HCT116 (cell line): ENCODE measurements around the gene GGPS1. TPM values are rescaled to one million over a fixed set of nuclear protein-coding genes. Genes with fewer than 3 reads are reported as not detected.

Experiments used
- ATAC-seq: fragments of 200-7000 bp; cut with Tn5 transposase; 2 replicates; pipeline ENCODE4 v1.9.1; 2020; ENCODE audit warnings: mild to moderate bottlenecking, moderate library complexity
- BruUV-seq: library from RNA; stranded (reverse); fragments of 400-500 nt; replicated peaks from 2 replicates; lab custom pipeline; 2021; lab: Mats Ljungman, UMichigan
- CTCF ChIA-PET: fragments of 300-600 bp; sonication (Branson Sonifier 250); formaldehyde crosslinking; loops from one replicate; lab custom pipeline; 2021; ENCODE audit warnings: antibody characterized with exemption; lab: Charles Lee
- POLR2A ChIA-PET: fragments of 300-600, 350-600 bp; sonication (Branson Sonifier 250); formaldehyde crosslinking; loops from one replicate; lab custom pipeline; 2021; ENCODE audit warnings: antibody characterized with exemption; lab: Charles Lee
- RAD21 ChIA-PET, 2 experiments: fragments of 300-600 bp; sonication (Branson Sonifier 250); formaldehyde crosslinking; loops; one replicate each; lab custom pipeline; 2023; ENCODE audit warnings: low total read pairs in 2 of 2; ENCODE audit not compliant: uncharacterized antibody in 2 of 2, unreplicated experiment in 2 of 2, low non-redundant PET in 1 of 2; lab: Charles Lee
- DNase-seq: peaks from one replicate; pipeline ENCODE4 v3.0.0-alpha.2; 2010; ENCODE audit warnings: low read depth, low spot score
- H2AFZ ChIP-seq: fragments of 200-600 bp; shearing (Covaris generic), sonication (generic); 2 replicates; pipeline ENCODE4 v1.6.1; 2017; ENCODE audit warnings: low read depth, mixed run types, mixed read lengths, antibody characterized with exemption, low read length; ENCODE audit not compliant: poor library complexity, severe bottlenecking
- H3K27ac ChIP-seq: 2 replicates; pipeline ENCODE4 v1.5.1; 2012; ENCODE audit warnings: low read depth, low read length
- H3K27me3 ChIP-seq: fragments of 200-600 bp; sonication (generic); 2 replicates; pipeline ENCODE4 v1.6.1; 2016; ENCODE audit warnings: mixed run types, low read length, mixed read lengths; ENCODE audit not compliant: insufficient read depth
- H3K36me3 ChIP-seq, 2 experiments: fragments of 200-500 bp in 1 of 2; fragments of 200-600 bp in 1 of 2; sonication (Bioruptor generic) in 1 of 2; sonication (generic) in 1 of 2; 2 replicates each; pipeline versions ENCODE4 v1.5.1 to v1.6.1; 2014 to 2016; ENCODE audit warnings: low read length in 2 of 2, inconsistent platforms in 1 of 2, mixed read lengths in 1 of 2, mixed run types in 1 of 2; ENCODE audit not compliant: insufficient read depth in 2 of 2, control insufficient read depth in 1 of 2
- H3K4me1 ChIP-seq, 2 experiments: fragments of 200-600 bp in 1 of 2; sonication (generic) in 1 of 2; 2 replicates each; pipeline versions ENCODE4 v1.5.1 to v1.6.1; 2012 to 2017; ENCODE audit warnings: low read length in 2 of 2, inconsistent platforms in 1 of 2, mild to moderate bottlenecking in 1 of 2, mixed read lengths in 1 of 2, mixed run types in 1 of 2, moderate library complexity in 1 of 2; ENCODE audit not compliant: insufficient read depth in 2 of 2, control insufficient read depth in 1 of 2
- H3K4me2 ChIP-seq: fragments of 200-600 bp; sonication (generic); 2 replicates; pipeline ENCODE4 v1.6.1; 2017; ENCODE audit warnings: mixed run types, low read length, mixed read lengths
- H3K4me3 ChIP-seq, 2 experiments: fragments of 200-600 bp in 1 of 2; sonication (generic) in 1 of 2; replicated peaks in 1 of 2; 2 replicates each; pipeline ENCODE4 v1.5.1; 2011 to 2016; ENCODE audit warnings: low read length in 2 of 2, control low read depth in 1 of 2, low read depth in 1 of 2, mild to moderate bottlenecking in 1 of 2, mixed read lengths in 1 of 2, mixed run types in 1 of 2
- H3K79me2 ChIP-seq: fragments of 200-600 bp; sonication (generic); 2 replicates; pipeline ENCODE4 v1.6.1; 2017; ENCODE audit warnings: mild to moderate bottlenecking, mixed run types, low read length, moderate library complexity, mixed read lengths; ENCODE audit not compliant: insufficient read depth
- H3K9ac ChIP-seq: fragments of 200-600 bp; sonication (generic); 2 replicates; pipeline ENCODE4 v1.6.1; 2016; ENCODE audit warnings: low read length, mixed read lengths
- H3K9me2 ChIP-seq: fragments of 200-600 bp; sonication (generic), shearing (Covaris generic); 2 replicates; pipeline ENCODE4 v1.6.1; 2017; ENCODE audit warnings: mixed run types, mild to moderate bottlenecking, moderate library complexity; ENCODE audit not compliant: insufficient read depth
- H3K9me3 ChIP-seq, 2 experiments: fragments of 200-500 bp in 1 of 2; fragments of 200-600 bp in 1 of 2; sonication (Bioruptor generic) in 1 of 2; sonication (generic) in 1 of 2; 2 replicates each; pipeline ENCODE4 v1.6.1; 2014 to 2017; ENCODE audit warnings: low read length in 2 of 2, mixed read lengths in 2 of 2, inconsistent platforms in 1 of 2, low read depth in 1 of 2, mild to moderate bottlenecking in 1 of 2, mixed run types in 1 of 2, moderate library complexity in 1 of 2; ENCODE audit not compliant: control insufficient read depth in 1 of 2, insufficient read depth in 1 of 2
- H4K20me1 ChIP-seq: fragments of 200-600 bp; sonication (generic), shearing (Covaris generic); 2 replicates; pipeline ENCODE4 v1.6.1; 2017; ENCODE audit warnings: mixed run types, mild to moderate bottlenecking, moderate library complexity; ENCODE audit not compliant: insufficient read depth
- ATF3 ChIP-seq: IDR thresholded peaks from 2 replicates; pipeline ENCODE4 v1.6.1; 2012
- CBX3 ChIP-seq: IDR thresholded peaks from 2 replicates; pipeline ENCODE4 v1.6.1; 2012; ENCODE audit warnings: low read depth
- CEBPB ChIP-seq: IDR thresholded peaks from 2 replicates; pipeline ENCODE4 v1.6.1; 2012; ENCODE audit warnings: low read depth
- CTCF ChIP-seq, 3 experiments: fragments of 200-600 bp in 1 of 3; sonication (generic) in 1 of 3; IDR thresholded peaks in 2 of 3; conservative IDR thresholded peaks in 1 of 3; 2 replicates each; pipeline ENCODE4 v1.5.1; 2012 to 2017; ENCODE audit warnings: low read depth in 2 of 3, low read length in 2 of 3, antibody characterized with exemption in 1 of 3, borderline replicate concordance in 1 of 3, control low read depth in 1 of 3, mild to moderate bottlenecking in 1 of 3, mixed read lengths in 1 of 3, mixed run types in 1 of 3, moderate library complexity in 1 of 3; ENCODE audit not compliant: insufficient read depth in 1 of 3
- EGR1 ChIP-seq: IDR thresholded peaks from 2 replicates; pipeline ENCODE4 v1.6.1; 2012; ENCODE audit warnings: low read depth
- EZH2 ChIP-seq: fragments of 200-600 bp; sonication (generic); IDR thresholded peaks from 2 replicates; pipeline ENCODE4 v1.6.1; 2017; ENCODE audit warnings: antibody characterized with exemption, mixed run types
- FOSL1 ChIP-seq: IDR thresholded peaks from 2 replicates; pipeline ENCODE4 v1.6.1; 2012; ENCODE audit warnings: low read depth
- MAX ChIP-seq: IDR thresholded peaks from 2 replicates; pipeline ENCODE4 v1.6.1; 2012
- POLR2A ChIP-seq: IDR thresholded peaks from 2 replicates; pipeline ENCODE4 v1.7.0; 2011; ENCODE audit warnings: borderline replicate concordance; ENCODE audit not compliant: insufficient read depth, insufficient read length; ENCODE audit errors: extremely low read depth
- POLR2AphosphoS5 ChIP-seq: IDR thresholded peaks from 2 replicates; pipeline ENCODE4 v1.6.1; 2011; ENCODE audit warnings: mild to moderate bottlenecking, low read depth, low read length, moderate library complexity
- SIN3A ChIP-seq: IDR thresholded peaks from 2 replicates; pipeline ENCODE4 v1.6.1; 2012; ENCODE audit warnings: low read depth
- SP1 ChIP-seq: IDR thresholded peaks from 2 replicates; pipeline ENCODE4 v1.6.1; 2012; ENCODE audit warnings: low read depth
- SRF ChIP-seq: IDR thresholded peaks from 2 replicates; pipeline ENCODE4 v1.6.1; 2012; ENCODE audit warnings: low read depth
- YY1 ChIP-seq: IDR thresholded peaks from 2 replicates; pipeline ENCODE4 v1.6.1; 2011; ENCODE audit warnings: low read length, low read depth, moderate library complexity, mild to moderate bottlenecking; ENCODE audit not compliant: insufficient replicate concordance; ENCODE audit errors: extremely low read depth
- ZBTB33 ChIP-seq: IDR thresholded peaks from 2 replicates; pipeline ENCODE4 v1.6.1; 2011; ENCODE audit warnings: mild to moderate bottlenecking, low read length, moderate library complexity; ENCODE audit not compliant: insufficient replicate concordance; ENCODE audit errors: extremely low read depth
- ZFX ChIP-seq: fragments of 450-650 bp; IDR thresholded peaks from 2 replicates; pipeline ENCODE4 v1.6.1; 2017
- ZNF274 ChIP-seq: fragments of 200-500 bp; sonication (Bioruptor generic); IDR thresholded peaks from 2 replicates; pipeline ENCODE4 v1.6.1; 2014; ENCODE audit warnings: mild to moderate bottlenecking, low read depth, low read length, inconsistent platforms
- intact Hi-C: fragments of 100-400 bp; cut with micrococcal nuclease; formaldehyde crosslinking; loops from 2 replicates; pipeline ENCODE4 v1.10.0; 2022
- total RNA-seq: library from RNA; stranded (reverse); gene quantifications from one replicate; pipeline ENCODE4 v1.2.1, GENCODE V29; 2021; ENCODE audit not compliant: unreplicated experiment

The GGPS1 gene
- total RNA-seq, 1 experiment from 2014 or later: 30.6 TPM

GRCh38 chr1:235315173-235315572 lies 13.2 kb upstream of the GGPS1 start:
- Histone ChIP-seq H3K27ac (no peak overlapping the region), H3K4me2 (no peak overlapping the region), H3K9ac (no peak overlapping the region), H3K4me1 (no peaks in the 10 kb centered on the region), H3K27me3 (no peaks in the 10 kb centered on the region), H4K20me1 (peaks cover 6% of the 10 kb centered on the region; the same call in 1 of the 2 replicates), H2AFZ (no peak overlapping the region), H3K9me2 (no peaks in the 10 kb centered on the region), H3K4me3 (no peak overlapping the region), H3K79me2 (peaks cover 95% of the 10 kb centered on the region), H3K9me3 (no peaks in the 10 kb centered on the region), H3K36me3 (peaks cover 2% of the 10 kb centered on the region in 2 experiments; a peak in 1 of 4 replicates)
- no TSS peak for BruUV-seq
- intact Hi-C loops: no loop called here
- ChIA-PET CTCF (no interaction called here), POLR2A (no interaction called here), RAD21 (no interaction called here)
- ATAC-seq (no peak), DNase-seq (no peak)
- TF ChIP-seq SP1: no peak
- TF ChIP-seq ATF3: no peak
- no peak for TF ChIP-seq EGR1
- TF ChIP-seq ZFX: no peak
- TF ChIP-seq CEBPB: no peak
- no peak for TF ChIP-seq ZNF274
- no peak for TF ChIP-seq YY1
- TF ChIP-seq MAX: no peak
- no peak for TF ChIP-seq SIN3A
- no peak for TF ChIP-seq POLR2A
- TF ChIP-seq CTCF (IDR thresholded peaks at IDR 0.05 in 2 of 3, conservative IDR thresholded peaks at IDR 0.05 in 1 of 3; ENCODE audit: borderline replicate concordance in 1 of 3, insufficient read depth in 1 of 3, low read depth in 2 of 3, low read length in 2 of 3): no peak
- no peak for TF ChIP-seq SRF
- no peak for TF ChIP-seq CBX3
- TF ChIP-seq EZH2: no peak
- TF ChIP-seq FOSL1: no peak
- no peak for TF ChIP-seq POLR2AphosphoS5
- TF ChIP-seq ZBTB33: no peak
